Measurements from ENCODE around the gene SKIDA1. TPM values are rescaled to one million over a fixed set of nuclear protein-coding genes. Genes with fewer than 3 reads are reported as not detected.

The SKIDA1 gene
- total RNA-seq, 1 experiment from 2014 or later: 4.4 TPM

DNA sequence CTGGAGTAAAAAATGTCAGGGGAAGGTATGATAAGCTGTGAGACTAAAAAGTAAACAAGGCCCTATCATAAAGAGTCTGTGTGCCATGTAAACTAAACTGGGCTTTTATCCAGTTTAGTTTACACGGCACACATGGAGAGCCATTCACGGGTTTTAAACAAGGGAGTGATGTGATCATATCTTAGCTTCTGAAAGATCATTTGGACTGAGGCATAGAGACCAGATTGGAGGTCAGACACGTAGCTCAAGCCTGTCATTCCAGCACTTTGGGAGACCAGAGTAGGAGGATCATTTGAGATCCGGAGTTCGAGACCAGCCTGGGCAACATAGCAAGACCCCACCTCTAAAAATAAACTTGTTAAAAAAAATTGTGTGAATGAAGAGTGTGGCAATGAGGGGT lies 50.1 kb downstream of the SKIDA1 start:
- no peaks in the 10 kb centered on the region for H3K36me3 ChIP-seq (ENCODE audit: insufficient read depth, low read length, poor library complexity, severe bottlenecking)
- H3K4me3 ChIP-seq (ENCODE audit: low read depth, low read length, poor library complexity, severe bottlenecking): no peak overlapping the region
- H3K27me3 ChIP-seq (replicated peaks; ENCODE audit: insufficient read depth, low read depth, low read length, poor library complexity): no peaks in the 10 kb centered on the region
- intact Hi-C loops (cut with micrococcal nuclease; ENCODE audit: unreplicated experiment): no loop called here
- H3K27ac ChIP-seq (ENCODE audit: low read depth, low read length, poor library complexity, severe bottlenecking): no peak overlapping the region
- no peaks in the 10 kb centered on the region for H3K9me3 ChIP-seq (ENCODE audit: low read depth, low read length, poor library complexity, severe bottlenecking)
- DNase-seq (ENCODE audit: low spot score): no peak
- no TSS peak for BruUV-seq (replicated peaks)
- no peaks in the 10 kb centered on the region for H3K4me1 ChIP-seq (ENCODE audit: insufficient read depth, low read length, poor library complexity, severe bottlenecking)
- no peak for TF ChIP-seq EZH2 (IDR thresholded peaks at IDR 0.05; ENCODE audit: borderline replicate concordance, low read depth, low read length, poor library complexity, severe bottlenecking)
- TF ChIP-seq, protein P1, sequence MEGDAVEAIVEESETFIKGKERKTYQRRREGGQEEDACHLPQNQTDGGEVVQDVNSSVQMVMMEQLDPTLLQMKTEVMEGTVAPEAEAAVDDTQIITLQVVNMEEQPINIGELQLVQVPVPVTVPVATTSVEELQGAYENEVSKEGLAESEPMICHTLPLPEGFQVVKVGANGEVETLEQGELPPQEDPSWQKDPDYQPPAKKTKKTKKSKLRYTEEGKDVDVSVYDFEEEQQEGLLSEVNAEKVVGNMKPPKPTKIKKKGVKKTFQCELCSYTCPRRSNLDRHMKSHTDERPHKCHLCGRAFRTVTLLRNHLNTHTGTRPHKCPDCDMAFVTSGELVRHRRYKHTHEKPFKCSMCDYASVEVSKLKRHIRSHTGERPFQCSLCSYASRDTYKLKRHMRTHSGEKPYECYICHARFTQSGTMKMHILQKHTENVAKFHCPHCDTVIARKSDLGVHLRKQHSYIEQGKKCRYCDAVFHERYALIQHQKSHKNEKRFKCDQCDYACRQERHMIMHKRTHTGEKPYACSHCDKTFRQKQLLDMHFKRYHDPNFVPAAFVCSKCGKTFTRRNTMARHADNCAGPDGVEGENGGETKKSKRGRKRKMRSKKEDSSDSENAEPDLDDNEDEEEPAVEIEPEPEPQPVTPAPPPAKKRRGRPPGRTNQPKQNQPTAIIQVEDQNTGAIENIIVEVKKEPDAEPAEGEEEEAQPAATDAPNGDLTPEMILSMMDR (conservative IDR thresholded peaks at IDR 0.05; ENCODE audit: low read depth, low read length): no peak
- CTCF ChIA-PET: no interaction called here
- POLR2A ChIA-PET (ENCODE audit: low non-redundant PET): no interaction called here

GRCh38 chr10:21473541-21473940 lies 51.9 kb downstream of the SKIDA1 start:
- BruUV-seq (replicated peaks): no TSS peak
- Histone ChIP-seq H3K27ac (ENCODE audit: low read depth, low read length, poor library complexity, severe bottlenecking) (no peak overlapping the region), H3K9me3 (ENCODE audit: low read depth, low read length, poor library complexity, severe bottlenecking) (no peaks in the 10 kb centered on the region), H3K4me3 (ENCODE audit: low read depth, low read length, poor library complexity, severe bottlenecking) (no peak overlapping the region), H3K27me3 (replicated peaks; ENCODE audit: insufficient read depth, low read depth, low read length, poor library complexity) (no peaks in the 10 kb centered on the region), H3K36me3 (ENCODE audit: insufficient read depth, low read length, poor library complexity, severe bottlenecking) (no peaks in the 10 kb centered on the region), H3K4me1 (ENCODE audit: insufficient read depth, low read length, poor library complexity, severe bottlenecking) (no peaks in the 10 kb centered on the region)
- intact Hi-C loops (cut with micrococcal nuclease; ENCODE audit: unreplicated experiment): no loop called here
- ChIA-PET POLR2A (ENCODE audit: low non-redundant PET) (no interaction called here), CTCF (interaction anchor here (0.6 kb wide), 1 partner anchor 34 kb away, joined by 4 read pairs; no protein-coding TSS in a partner anchor)
- DNase-seq (ENCODE audit: low spot score): no peak
- TF ChIP-seq EZH2 (IDR thresholded peaks at IDR 0.05; ENCODE audit: borderline replicate concordance, low read depth, low read length, poor library complexity, severe bottlenecking): no peak
- TF ChIP-seq, protein P1 (conservative IDR thresholded peaks at IDR 0.05; ENCODE audit: low read depth, low read length): no peak

DNA sequence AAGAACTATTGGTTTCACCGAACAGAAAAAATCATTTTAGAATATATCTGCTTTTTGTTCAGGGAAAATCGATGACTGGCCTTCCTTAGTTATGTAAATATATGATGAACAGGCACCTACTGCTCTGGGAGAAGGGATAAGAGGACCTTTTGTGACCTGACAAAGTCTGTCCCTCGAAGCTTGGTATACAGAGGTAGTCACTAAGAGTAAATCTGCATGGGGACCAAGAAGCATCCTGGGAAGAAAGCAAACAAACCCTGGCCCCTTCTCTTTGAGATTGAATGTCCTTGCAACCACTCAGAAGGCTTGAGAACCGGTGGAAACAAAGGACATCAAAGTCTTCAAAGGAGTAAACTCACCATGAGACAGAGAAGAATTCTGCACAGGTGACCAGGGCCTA lies 52.3 kb downstream of the SKIDA1 start:
- no peak for TF ChIP-seq EZH2 (IDR thresholded peaks at IDR 0.05; ENCODE audit: borderline replicate concordance, low read depth, low read length, poor library complexity, severe bottlenecking)
- TF ChIP-seq, protein P1 (conservative IDR thresholded peaks at IDR 0.05; ENCODE audit: low read depth, low read length): no peak
- no peaks in the 10 kb centered on the region for H3K27me3 ChIP-seq (replicated peaks; ENCODE audit: insufficient read depth, low read depth, low read length, poor library complexity)
- no peak overlapping the region for H3K27ac ChIP-seq (ENCODE audit: low read depth, low read length, poor library complexity, severe bottlenecking)
- POLR2A ChIA-PET (ENCODE audit: low non-redundant PET): no interaction called here
- H3K4me1 ChIP-seq (ENCODE audit: insufficient read depth, low read length, poor library complexity, severe bottlenecking): no peaks in the 10 kb centered on the region
- no peak overlapping the region for H3K4me3 ChIP-seq (ENCODE audit: low read depth, low read length, poor library complexity, severe bottlenecking)
- no peaks in the 10 kb centered on the region for H3K36me3 ChIP-seq (ENCODE audit: insufficient read depth, low read length, poor library complexity, severe bottlenecking)
- no peaks in the 10 kb centered on the region for H3K9me3 ChIP-seq (ENCODE audit: low read depth, low read length, poor library complexity, severe bottlenecking)
- CTCF ChIA-PET: no interaction called here
- no peak for DNase-seq (ENCODE audit: low spot score)
- BruUV-seq (replicated peaks): no TSS peak
- intact Hi-C loops (cut with micrococcal nuclease; ENCODE audit: unreplicated experiment): no loop called here
